C4-2B (cell line): ENCODE results near the gene SLC13A4.

Source experiments
- CTCF ChIP-seq: fragments of 450-650 bp; conservative IDR thresholded peaks from 2 replicates; pipeline ENCODE4 v1.5.1; 2017; ENCODE audit warnings: mild to moderate bottlenecking
- ZFX ChIP-seq: fragments of 450-650 bp; IDR thresholded peaks from 2 replicates; pipeline ENCODE4 v1.6.1; 2017

GRCh38 chr7:135723411-135723810 is 4.6 kb downstream of the SLC13A4 start:
- no peak for TF ChIP-seq CTCF
- no peak for TF ChIP-seq ZFX
